Muscle layer of duodenum (tissue), 2 donors: Measurements from ENCODE around the gene ANKS1A.

ENCODE experiments used
- H3K27ac ChIP-seq: one replicate; pipeline ENCODE4 v1.7.0; 2013; ENCODE audit warnings: mild to moderate bottlenecking, low read length
- H3K27me3 ChIP-seq: one replicate; pipeline ENCODE4 v1.7.0; 2013; ENCODE audit warnings: low read depth, mild to moderate bottlenecking, control low read depth, low read length
- H3K36me3 ChIP-seq, 2 donors: one replicate each; pipeline ENCODE4 v1.7.0; 2013; ENCODE audit warnings: low read length in 2 of 2, control low read depth in 1 of 2, mild to moderate bottlenecking in 1 of 2; ENCODE audit not compliant: insufficient read depth in 2 of 2, control insufficient read depth in 1 of 2
- H3K4me1 ChIP-seq, 2 donors: one replicate each; pipeline ENCODE4 v1.7.0; 2013; ENCODE audit warnings: low read length in 2 of 2, mild to moderate bottlenecking in 2 of 2, control low read depth in 1 of 2, moderate library complexity in 1 of 2; ENCODE audit not compliant: insufficient read depth in 2 of 2, control insufficient read depth in 1 of 2
- H3K4me3 ChIP-seq, 2 donors: one replicate each; pipeline ENCODE4 v1.7.0; 2013; ENCODE audit warnings: low read length in 2 of 2, low read depth in 1 of 2, mild to moderate bottlenecking in 1 of 2
- H3K9me3 ChIP-seq, 2 donors: one replicate each; pipeline ENCODE4 v1.7.0; 2013; ENCODE audit warnings: low read length in 2 of 2, control low read depth in 1 of 2, mild to moderate bottlenecking in 1 of 2; ENCODE audit not compliant: control insufficient read depth in 1 of 2
- donor health status: healthy.

ANKS1A gene

DNA sequence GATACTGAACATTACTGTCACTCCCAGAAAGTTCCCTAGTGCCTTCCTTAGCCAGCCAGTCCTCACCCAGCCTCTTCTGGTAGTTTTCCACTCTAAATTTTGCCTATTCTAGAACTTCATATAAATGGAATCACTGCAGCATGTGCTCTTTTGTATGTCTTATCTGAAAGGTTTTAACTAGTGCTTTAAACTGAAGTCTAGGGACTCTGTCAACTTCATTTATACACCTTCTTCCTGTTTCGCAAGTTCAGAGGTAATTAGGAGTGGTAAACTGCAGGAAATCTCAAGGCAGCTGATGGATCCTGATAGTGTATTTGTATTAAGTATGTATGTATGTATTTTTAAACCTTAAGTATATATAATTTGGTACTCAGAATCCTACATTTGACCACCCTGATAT lies 157.8 kb downstream of the ANKS1A start:
- no peaks in the 10 kb centered on the region for H3K36me3 ChIP-seq
- H3K4me1 ChIP-seq: peaks cover 56 to 88% of the 10 kb centered on the region in 2 donors
- H3K4me3 ChIP-seq: no peak overlapping the region
- H3K9me3 ChIP-seq: no peaks in the 10 kb centered on the region
- peak overlapping the region; percentile 82 for H3K27ac ChIP-seq
- no peaks in the 10 kb centered on the region for H3K27me3 ChIP-seq

GRCh38 chr6:35047265-35048011 lies 158.4 kb downstream of the ANKS1A start:
- H3K36me3 ChIP-seq: no peaks in the 10 kb centered on the region
- no peaks in the 10 kb centered on the region for H3K27me3 ChIP-seq
- H3K4me1 ChIP-seq: peaks cover 56 to 87% of the 10 kb centered on the region in 2 donors
- H3K9me3 ChIP-seq: no peaks in the 10 kb centered on the region
- H3K27ac ChIP-seq: peak overlapping the region; percentile 82
- peak overlapping the region in 1 of 2 donors; percentile 43 for H3K4me3 ChIP-seq

GRCh38 chr6:35048031-35048613 lies 159.1 kb downstream of the ANKS1A start:
- Histone ChIP-seq H3K4me1 (peaks cover 61 to 87% of the 10 kb centered on the region in 2 donors), H3K4me3 (peak overlapping the region in 1 of 2 donors; percentile 43)

GRCh38 chr6:35048631-35049083 lies 159.6 kb downstream of the ANKS1A start:
- H3K4me1 ChIP-seq: peaks cover 61 to 93% of the 10 kb centered on the region in 2 donors
- peak overlapping the region in 1 of 2 donors; percentile 43 for H3K4me3 ChIP-seq
- H3K27ac ChIP-seq: peak overlapping the region; percentile 82
- H3K9me3 ChIP-seq: no peaks in the 10 kb centered on the region
- H3K36me3 ChIP-seq: no peaks in the 10 kb centered on the region
- no peaks in the 10 kb centered on the region for H3K27me3 ChIP-seq

More at GRCh38 chr6:35048031-35048613, 159.1 kb downstream of the ANKS1A start:
- no peaks in the 10 kb centered on the region for H3K36me3 ChIP-seq
- H3K27ac ChIP-seq: peak overlapping the region; percentile 82
- H3K9me3 ChIP-seq: no peaks in the 10 kb centered on the region
- H3K27me3 ChIP-seq: no peaks in the 10 kb centered on the region

- Histone ChIP-seq H3K4me1 (peaks cover 57 to 91% of the 10 kb centered on the region in 2 donors), H3K27me3 (no peaks in the 10 kb centered on the region), H3K9me3 (no peaks in the 10 kb centered on the region), H3K4me3 (peak overlapping the region in 1 of 2 donors; percentile 30), H3K36me3 (peaks cover 4 to 6% of the 10 kb centered on the region in 2 donors), H3K27ac (peak overlapping the region; percentile 82)
These were observed 160.2 kb downstream of the ANKS1A start for GRCh38 chr6:35049156-35049735.

DNA sequence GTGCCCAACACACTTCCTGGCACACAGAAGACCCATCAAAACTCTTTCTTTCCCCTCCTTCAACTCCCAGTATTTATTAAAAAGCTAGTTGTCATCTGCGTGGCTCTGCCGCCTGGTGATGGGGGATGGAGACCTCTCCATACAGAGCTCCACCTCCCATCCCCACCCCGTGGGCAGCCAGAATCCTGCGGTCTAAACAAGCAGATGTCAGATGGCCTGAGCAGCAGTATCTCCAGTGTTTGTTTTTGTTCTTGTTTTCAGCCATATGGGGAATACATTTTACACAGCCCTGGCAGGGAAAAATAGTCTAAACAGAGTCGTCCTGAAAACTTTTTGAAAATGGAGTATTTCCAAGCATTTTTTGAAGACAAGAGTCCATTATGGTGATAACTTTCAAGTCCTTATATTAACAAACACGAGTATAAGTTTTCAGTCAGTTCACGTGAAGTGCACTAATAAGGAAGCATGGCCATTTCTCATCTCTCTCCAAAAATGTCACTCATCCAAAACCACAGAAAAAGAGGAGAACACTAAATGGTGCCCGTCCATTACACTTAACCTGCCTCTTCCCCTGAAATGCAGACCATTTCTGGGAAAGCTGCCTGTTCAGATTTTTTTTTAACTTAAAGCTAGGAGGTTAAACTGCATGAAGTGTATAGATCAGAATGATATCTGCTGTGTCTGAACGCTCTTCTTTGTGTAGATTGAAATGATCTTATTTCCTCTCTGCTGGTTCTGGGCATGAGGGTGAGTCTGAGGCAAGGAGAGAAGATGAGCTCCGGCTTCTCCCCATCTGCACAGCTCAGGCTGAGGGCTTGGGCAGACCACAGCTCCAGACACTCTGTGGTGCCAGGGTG lies 161.1 kb downstream of the ANKS1A start:
- Histone ChIP-seq H3K9me3 (no peaks in the 10 kb centered on the region), H3K4me3 (no peak overlapping the region), H3K27ac (peak overlapping the region; percentile 82), H3K36me3 (peaks cover 11 to 14% of the 10 kb centered on the region in 2 donors), H3K4me1 (peaks cover 48 to 84% of the 10 kb centered on the region in 2 donors), H3K27me3 (no peaks in the 10 kb centered on the region)

GRCh38 chr6:35050757-35051330 lies 161.8 kb downstream of the ANKS1A start:
- peaks cover 14 to 15% of the 10 kb centered on the region in 2 donors for H3K36me3 ChIP-seq
- peak overlapping the region; percentile 82 for H3K27ac ChIP-seq
- H3K4me3 ChIP-seq: no peak overlapping the region
- H3K27me3 ChIP-seq: no peaks in the 10 kb centered on the region
- no peaks in the 10 kb centered on the region for H3K9me3 ChIP-seq
- peaks cover 41 to 80% of the 10 kb centered on the region in 2 donors for H3K4me1 ChIP-seq

- H3K9me3 ChIP-seq: no peaks in the 10 kb centered on the region
- peaks cover 35 to 75% of the 10 kb centered on the region in 2 donors for H3K4me1 ChIP-seq
- no peak overlapping the region for H3K27ac ChIP-seq
- no peaks in the 10 kb centered on the region for H3K27me3 ChIP-seq
- H3K4me3 ChIP-seq: no peak overlapping the region
- H3K36me3 ChIP-seq: peaks cover 14 to 18% of the 10 kb centered on the region in 2 donors
These were observed 162.3 kb downstream of the ANKS1A start for GRCh38 chr6:35051396-35051795.

GRCh38 chr6:35051997-35052583 lies 163.0 kb downstream of the ANKS1A start:
- Histone ChIP-seq H3K4me1 (peaks cover 28 to 70% of the 10 kb centered on the region in 2 donors), H3K4me3 (no peak overlapping the region), H3K27me3 (no peaks in the 10 kb centered on the region), H3K36me3 (peaks cover 14 to 18% of the 10 kb centered on the region in 2 donors), H3K9me3 (no peaks in the 10 kb centered on the region), H3K27ac (no peak overlapping the region)
